Measurements from ENCODE around the gene GRIN3B. TPM values are rescaled to one million over a fixed set of nuclear protein-coding genes. Genes with fewer than 3 reads are reported as not detected.

GRIN3B gene
- total and polyA plus RNA-seq, 2 of the 4 experiments (the other 2 are of a cell fraction): under 0.01 to 0.91 TPM

- Histone ChIP-seq H3K23ac (ENCODE audit: low read depth, low read length) (no peak overlapping the region), H3K36me3 (ENCODE audit: control insufficient read depth, insufficient read depth, low read length) (peaks cover 36% of the 10 kb centered on the region), H4K20me1 (ENCODE audit: insufficient read depth, low read length) (peaks cover 7% of the 10 kb centered on the region), H3K27ac (ENCODE audit: insufficient read depth, low read length) (no peak overlapping the region), H2AK9ac (replicated peaks; ENCODE audit: low read depth, low read length, poor library complexity) (no peak overlapping the region), H2AFZ (replicated peaks; ENCODE audit: low read length, poor library complexity) (no peak overlapping the region), H3K9me1 (ENCODE audit: insufficient read depth, low read length) (0 out of 2 replicates have a peak, but pooled peaks cover 4% of the 10 kb centered on the region), H3K9ac (ENCODE audit: low read depth, low read length) (no peak overlapping the region), H4K8ac (ENCODE audit: low read depth in 2 of 2, low read length in 2 of 2) (no peak overlapping the region), H3K4me2 (ENCODE audit: low read depth, low read length) (no peak overlapping the region), H2BK120ac (ENCODE audit: low read depth, low read length) (no peak overlapping the region), H3K79me1 (ENCODE audit: low read depth in 1 of 2, low read length in 2 of 2) (peaks cover 5 to 37% of the 10 kb centered on the region in 2 experiments), H2BK15ac (ENCODE audit: low read depth, low read length) (no peak overlapping the region), H4K91ac (ENCODE audit: insufficient read depth, low read depth, low read length) (no peak overlapping the region), H3K4ac (ENCODE audit: low read depth, low read length) (no peak overlapping the region), H2BK20ac (ENCODE audit: low read depth, low read length) (no peak overlapping the region), H3K14ac (replicated peaks; ENCODE audit: low read depth, low read length) (no peak overlapping the region), H3K18ac (ENCODE audit: low read depth, low read length) (no peak overlapping the region), H3K9me3 (ENCODE audit: control insufficient read depth, insufficient read depth, low read length) (no peaks in the 10 kb centered on the region), H3K4me1 (ENCODE audit: control insufficient read depth, insufficient read depth, low read length) (peaks cover 6% of the 10 kb centered on the region), H2BK5ac (ENCODE audit: low read depth, low read length, poor library complexity, severe bottlenecking) (no peak overlapping the region), H4K5ac (ENCODE audit: low read depth, low read length) (no peak overlapping the region), H3K27me3 (ENCODE audit: control insufficient read depth, insufficient read depth, low read length) (no peaks in the 10 kb centered on the region), H3K4me3 (ENCODE audit: insufficient read depth, low read depth, low read length) (no peak overlapping the region), H2AK5ac (ENCODE audit: low read depth, low read length) (no peak overlapping the region), H3K56ac (ENCODE audit: extremely low read depth, insufficient read depth, low read length) (no peak overlapping the region)
- intact Hi-C loops (cut with micrococcal nuclease) (no loop called here), dilution Hi-C loops (cut with HindIII; ENCODE audit: low sequenced_read_pairs, unreplicated experiment) (no loop called here), in situ Hi-C loops (cut with MboI; ENCODE audit: low sequenced_read_pairs) (loop anchor here (10.0 kb wide), 1 partner anchor 221 kb away; no protein-coding TSS in a partner anchor)
- WGBS, 2 experiments (ENCODE audit: extremely low coverage in 2 of 2, insufficient read length in 1 of 2): 91% methylated on average over 9 of the region's 14 CpGs; no CpG with 5 or more reads in 1 of the 2 experiments
- no peak for TF ChIP-seq FOS (IDR thresholded peaks at IDR 0.05; ENCODE audit: low read depth, low read length)
- TF ChIP-seq CTCF (conservative IDR thresholded peaks at IDR 0.05; ENCODE audit: low read depth, low read length): no peak
- no peak for TF ChIP-seq MAZ (IDR thresholded peaks at IDR 0.05; ENCODE audit: borderline replicate concordance, low read depth, low read length)
- no peak for TF ChIP-seq CHD1 (IDR thresholded peaks at IDR 0.05; ENCODE audit: low read depth, low read length)
- no peak for TF ChIP-seq RAD21 (IDR thresholded peaks at IDR 0.05; ENCODE audit: low read length)
- no peak for TF ChIP-seq BHLHE40 (IDR thresholded peaks at IDR 0.05; ENCODE audit: low read depth, low read length)
- TF ChIP-seq ELK1 (IDR thresholded peaks at IDR 0.05; ENCODE audit: borderline replicate concordance, low read depth, low read length): no peak
- no peak for TF ChIP-seq RFX5 (IDR thresholded peaks at IDR 0.05; ENCODE audit: low read depth, low read length)
- no peak for TF ChIP-seq USF2 (IDR thresholded peaks at IDR 0.05; ENCODE audit: low read depth, low read length)
- TF ChIP-seq RCOR1 (IDR thresholded peaks at IDR 0.05; ENCODE audit: insufficient replicate concordance, low read length): no peak
- no peak for TF ChIP-seq SMC3 (IDR thresholded peaks at IDR 0.05; ENCODE audit: low read depth, low read length)
- TF ChIP-seq NFE2L2 (IDR thresholded peaks at IDR 0.05; ENCODE audit: low read depth, low read length): no peak
- no peak for TF ChIP-seq POLR2A (IDR thresholded peaks at IDR 0.05; ENCODE audit: low read depth, low read length)
- no peak for TF ChIP-seq MAFK (IDR thresholded peaks at IDR 0.05; ENCODE audit: low read depth, low read length)
- no peak for TF ChIP-seq MXI1 (IDR thresholded peaks at IDR 0.05; ENCODE audit: borderline replicate concordance, low read depth, low read length)
- TF ChIP-seq CEBPB (IDR thresholded peaks at IDR 0.05; ENCODE audit: low read depth, low read length): no peak
- ChIA-PET POLR2A (ENCODE audit: unreplicated experiment) (no interaction called here), CTCF (no interaction called here)
- ATAC-seq (ENCODE audit: low read depth) (no peak), DNase-seq (no peak)
- no TSS peak for BruUV-seq (replicated peaks)
Observed at GRCh38 chr19:986083-986482, 14.1 kb upstream of the GRIN3B start.

Data from IMR-90 (cell line).